ENCODE measurements around the gene CNNM3.
"Not testable (repeated sequence)": the region's sequence is repeated elsewhere in the genome, so short reads cannot be mapped to it uniquely, and the experiment has no call there.

Gene CNNM3

DNA sequence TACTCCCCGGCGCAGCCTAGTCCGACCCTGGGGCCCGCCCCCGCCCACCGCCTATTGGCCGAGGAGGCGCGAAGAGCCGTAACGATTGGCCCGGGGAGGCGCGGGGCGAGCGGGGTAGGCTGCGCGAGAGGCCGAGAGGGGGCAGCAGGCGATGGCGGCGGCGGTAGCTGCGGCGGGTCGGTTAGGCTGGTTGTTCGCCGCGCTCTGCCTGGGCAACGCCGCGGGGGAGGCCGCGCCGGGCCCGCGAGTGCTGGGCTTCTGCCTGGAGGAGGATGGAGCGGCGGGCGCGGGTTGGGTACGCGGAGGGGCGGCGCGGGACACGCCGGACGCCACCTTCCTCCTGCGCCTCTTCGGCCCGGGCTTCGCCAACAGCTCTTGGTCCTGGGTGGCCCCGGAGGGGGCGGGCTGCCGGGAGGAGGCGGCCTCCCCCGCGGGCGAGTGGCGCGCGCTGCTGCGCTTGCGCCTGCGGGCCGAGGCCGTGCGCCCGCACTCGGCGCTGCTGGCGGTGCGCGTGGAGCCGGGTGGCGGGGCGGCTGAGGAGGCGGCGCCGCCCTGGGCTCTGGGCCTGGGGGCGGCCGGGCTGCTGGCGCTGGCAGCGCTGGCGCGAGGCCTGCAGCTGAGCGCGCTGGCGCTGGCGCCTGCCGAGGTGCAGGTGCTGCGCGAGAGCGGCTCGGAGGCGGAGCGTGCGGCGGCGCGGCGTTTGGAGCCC, at the start of gene CNNM3:
CNNM3 (plus strand) TSS at position 142 of the 709 bp plus-strand sequence; CDS start at position 152, 10 bp downstream.
- DNase-seq (ENCODE audit: low read depth in 2 of 2), result peak; percentile 91 to 92

DNA sequence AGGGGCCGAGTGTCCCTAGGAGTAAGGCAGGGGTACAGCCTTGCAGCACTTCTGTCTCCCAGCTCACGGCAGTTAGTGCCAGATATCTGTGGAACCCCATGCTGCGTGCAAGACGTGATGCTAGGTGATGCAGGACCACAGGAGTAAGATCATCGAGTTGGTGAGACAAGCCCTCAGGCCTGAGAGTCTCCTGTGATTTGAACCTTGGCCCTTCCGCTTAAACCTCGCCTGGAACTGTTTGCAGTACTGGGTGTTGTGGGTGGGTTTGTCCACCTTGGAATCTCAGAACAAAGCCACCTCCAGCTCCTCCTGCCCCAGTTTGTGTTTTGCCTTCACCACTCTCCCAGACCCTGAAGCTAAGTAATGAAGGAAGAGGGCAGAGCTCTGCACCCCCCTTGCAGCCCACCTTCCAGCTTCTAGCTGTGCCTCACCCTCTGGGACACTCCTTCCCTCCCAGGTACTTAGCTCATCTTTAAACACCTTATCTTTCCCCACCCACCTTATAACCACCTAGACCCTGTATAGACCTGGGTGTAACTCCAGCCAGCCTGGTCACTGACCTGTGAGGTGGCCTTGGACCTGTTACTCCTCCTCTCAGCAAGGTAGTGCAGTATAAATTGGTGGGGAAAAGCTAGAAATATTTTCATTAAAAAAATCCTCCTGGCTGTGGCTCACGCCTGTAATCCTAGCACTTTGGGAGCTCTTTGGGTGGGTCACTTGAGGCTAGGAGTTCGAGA, 48.8 kb upstream of the CNNM3 start:
- no peak for DNase-seq (ENCODE audit: low read depth in 2 of 2)

DNA sequence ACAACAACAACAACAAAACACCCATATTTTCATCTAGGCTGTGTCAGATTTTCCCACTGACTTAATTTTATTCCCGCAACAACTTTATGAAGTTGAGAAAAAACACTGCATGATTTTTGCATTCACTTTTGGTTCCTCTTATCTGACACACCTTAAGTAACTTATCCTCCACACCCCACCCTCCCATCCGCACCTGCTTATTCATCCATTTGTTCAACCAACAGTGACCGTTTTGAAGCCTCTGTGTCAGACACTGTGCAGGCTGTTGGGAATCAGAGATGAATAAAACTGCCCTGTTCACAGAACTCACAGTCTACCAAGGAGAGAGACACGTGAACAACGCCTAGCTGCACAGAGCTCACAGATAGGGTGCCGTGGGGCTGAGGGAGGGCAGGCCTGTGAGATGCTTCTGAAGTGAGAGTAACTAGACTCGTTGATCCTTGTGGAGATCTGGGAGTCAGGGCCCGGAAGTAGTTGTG, 47.9 kb upstream of the CNNM3 start:
- no peak for DNase-seq (ENCODE audit: low read depth in 2 of 2)

DNA sequence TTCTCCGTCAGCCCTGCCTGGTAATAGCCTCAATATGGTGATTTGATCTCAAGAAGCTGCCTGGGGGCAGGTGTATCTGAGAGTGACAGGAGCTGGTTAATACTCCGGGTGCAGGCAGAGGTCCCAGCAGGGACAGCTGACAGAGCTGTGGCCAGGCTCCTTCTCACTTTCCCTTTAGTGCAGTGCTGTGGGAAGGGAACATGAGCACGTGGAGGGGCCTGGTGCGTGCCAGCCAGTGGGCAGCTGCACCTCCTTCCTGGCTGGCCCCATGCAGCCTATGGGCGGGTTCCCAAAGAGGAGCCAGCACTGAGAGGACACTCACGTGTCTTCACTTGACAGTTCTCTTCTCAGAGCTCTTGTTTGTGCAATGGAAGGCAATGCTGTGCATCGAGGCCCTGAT, 46.3 kb upstream of the CNNM3 start:
- DNase-seq (ENCODE audit: low read depth in 2 of 2), result no peak

DNA sequence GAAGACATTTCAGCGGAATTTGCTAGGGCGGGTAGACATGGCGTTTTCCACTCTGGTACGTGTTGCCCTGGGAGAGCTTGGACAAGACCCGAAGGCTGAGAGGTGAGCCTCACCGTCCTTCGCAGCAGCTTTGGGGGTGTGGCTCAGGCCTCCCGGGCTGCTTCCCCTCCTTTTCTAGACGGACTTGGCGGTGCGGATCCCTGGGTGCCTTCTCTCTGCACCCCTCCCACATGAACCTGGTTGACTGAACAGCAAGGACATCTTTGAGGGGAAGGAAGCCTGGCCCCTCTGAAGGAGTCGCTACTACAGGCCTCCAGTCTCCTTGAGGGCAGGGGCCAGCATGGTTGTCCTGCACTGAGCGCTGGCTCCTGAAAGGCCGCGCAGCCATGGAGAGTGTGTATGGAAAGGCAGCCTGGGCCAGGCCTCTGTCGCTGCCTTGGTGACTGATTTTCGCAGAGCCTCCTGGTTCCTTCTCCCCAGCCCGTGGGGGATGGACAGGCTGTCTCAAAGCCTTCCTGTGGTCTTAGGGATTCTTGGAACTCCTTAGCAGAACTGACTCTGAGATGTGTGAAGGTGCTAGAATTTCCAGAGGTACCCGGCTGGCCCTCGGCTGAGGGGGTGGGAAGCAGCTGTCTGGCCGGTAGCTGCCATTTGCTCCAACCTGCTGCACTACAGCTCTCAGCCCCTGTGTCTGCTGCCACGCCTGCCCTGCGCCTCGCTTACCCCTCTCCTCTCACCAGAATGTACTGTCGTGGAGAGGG, 45.4 kb upstream of the CNNM3 start:
- no peak for DNase-seq (ENCODE audit: low read depth in 2 of 2)

DNA sequence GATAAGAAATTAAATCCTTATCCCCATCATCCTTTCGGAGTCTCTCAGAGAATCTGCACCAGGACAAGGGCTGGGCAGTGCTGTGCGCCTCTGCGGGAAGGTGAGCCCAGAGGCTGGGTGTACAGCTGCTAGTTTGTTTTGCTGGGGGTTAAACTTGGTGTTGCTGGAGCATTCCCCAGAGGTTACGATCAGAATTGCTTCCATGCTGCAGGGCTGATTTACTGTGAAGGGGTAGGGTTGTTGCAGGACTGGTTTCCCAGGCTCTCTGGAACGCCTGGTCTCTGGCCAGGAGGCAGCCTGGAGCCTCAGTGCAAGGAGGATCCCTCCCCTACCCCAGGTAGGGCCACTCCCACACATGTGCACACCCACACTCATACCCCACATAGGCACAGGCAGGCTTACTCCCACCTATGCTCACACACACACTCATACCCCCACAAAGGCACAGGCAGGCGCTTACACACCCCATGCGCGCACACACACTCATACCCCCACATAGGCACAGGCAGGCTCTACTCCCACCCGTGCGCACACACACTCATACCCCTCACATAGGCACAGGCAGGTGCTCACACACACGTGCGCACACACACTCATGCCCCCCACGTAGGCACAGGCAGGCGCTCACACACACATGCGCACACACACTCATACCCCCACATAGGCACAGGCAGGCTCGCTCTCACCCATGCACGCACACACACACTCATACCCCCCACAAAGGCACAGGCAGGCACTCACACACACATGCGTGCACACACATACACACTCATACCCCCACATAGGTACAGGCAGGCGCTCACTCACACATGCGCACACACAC, 44.1 kb upstream of the CNNM3 start:
- no peak for DNase-seq (ENCODE audit: low read depth in 2 of 2)

DNA sequence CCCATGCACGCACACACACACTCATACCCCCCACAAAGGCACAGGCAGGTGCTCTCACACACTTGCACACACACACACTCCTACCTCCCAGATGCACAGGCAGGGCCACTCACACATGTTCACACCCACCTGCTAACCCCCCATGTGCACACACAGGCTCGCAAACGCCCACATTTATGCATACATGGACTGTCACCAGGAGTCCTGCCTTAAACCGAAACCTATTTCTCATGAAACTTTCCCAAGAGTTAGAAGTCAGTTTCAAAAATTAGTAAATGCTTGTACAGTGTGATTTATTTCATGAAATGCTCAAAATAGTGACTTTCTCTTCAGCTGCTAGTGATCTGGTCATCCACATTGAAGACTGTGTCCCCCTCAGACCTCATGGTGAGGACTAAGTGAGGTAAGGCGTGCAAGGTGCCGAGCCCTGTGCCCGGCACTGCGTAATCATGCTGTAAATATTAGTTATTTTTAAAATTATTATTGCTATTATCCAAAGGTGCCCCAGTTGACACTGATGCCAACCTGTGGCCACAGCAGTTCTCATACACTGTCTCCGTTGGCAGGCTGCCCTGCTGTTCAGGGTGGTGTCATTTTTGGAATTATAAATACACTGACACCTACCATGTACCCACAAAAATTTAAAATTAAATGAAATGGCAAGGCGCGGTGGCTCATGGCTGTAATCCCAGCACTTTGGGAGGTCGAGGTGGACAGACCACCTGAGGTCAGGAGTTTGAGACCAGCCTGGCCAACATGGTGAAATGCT, 43.0 kb upstream of the CNNM3 start:
- DNase-seq (ENCODE audit: low read depth in 2 of 2), result no peak

DNA sequence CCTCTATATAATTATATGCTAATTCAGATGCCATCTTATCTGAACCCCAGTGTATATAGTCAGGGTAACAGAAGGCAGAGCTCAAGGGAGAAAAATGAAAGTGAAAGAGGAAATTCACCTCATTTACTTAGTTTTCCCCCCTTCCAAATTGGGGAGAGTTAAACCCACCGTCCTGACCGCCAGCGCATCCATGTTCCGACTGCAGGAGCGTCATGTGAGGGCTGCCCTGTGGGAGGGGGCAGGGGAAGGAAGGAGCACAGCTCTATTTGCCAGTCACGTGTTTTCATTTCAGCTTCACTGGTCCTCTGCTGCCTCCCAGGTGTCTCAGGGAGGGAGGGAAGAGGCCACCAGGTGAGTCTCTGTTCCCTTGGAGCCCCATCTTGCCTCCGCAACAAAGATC, 42.1 kb upstream of the CNNM3 start:
- no peak for DNase-seq (ENCODE audit: low read depth in 2 of 2)

DNA sequence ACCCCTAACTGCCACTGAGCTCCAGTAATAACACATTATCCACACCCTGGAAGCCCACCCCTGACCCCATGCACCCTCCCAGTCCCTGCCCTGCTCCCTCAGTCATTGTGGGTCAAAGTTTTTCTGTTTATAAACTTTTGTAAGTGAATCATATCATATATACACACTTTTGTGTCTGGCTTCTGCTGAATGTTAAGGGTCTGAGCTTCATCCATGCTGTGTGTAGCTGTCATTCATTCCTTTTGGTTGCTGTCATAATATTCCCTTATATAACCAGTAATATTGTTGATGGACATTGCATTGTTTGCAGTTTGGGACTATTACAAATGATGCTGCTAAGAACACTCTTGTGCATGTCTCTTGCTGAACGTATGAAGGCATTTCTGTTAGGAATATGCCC, 40.9 kb upstream of the CNNM3 start:
- DNase-seq (ENCODE audit: low read depth in 2 of 2), result no peak

DNA sequence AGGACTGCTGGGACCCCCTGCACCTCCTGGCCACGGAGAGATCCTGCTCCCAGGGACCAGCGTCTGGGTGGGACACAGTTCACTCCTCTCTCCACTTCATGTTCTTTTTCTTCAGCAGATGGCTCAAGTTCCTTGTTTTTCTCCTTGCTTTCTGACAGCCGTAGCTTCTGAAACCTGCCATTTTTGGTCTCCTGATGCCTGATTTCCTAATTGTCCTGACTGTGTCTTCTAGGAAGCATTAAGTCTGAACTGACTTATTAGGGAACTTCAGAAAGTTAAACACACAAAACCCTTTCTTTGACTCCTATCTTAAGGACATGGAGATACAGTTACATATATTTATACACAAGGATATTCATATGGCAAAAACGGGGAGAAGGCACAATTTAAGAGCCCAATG, 32.7 kb upstream of the CNNM3 start:
- DNase-seq (ENCODE audit: low read depth in 2 of 2), result no peak

DNA sequence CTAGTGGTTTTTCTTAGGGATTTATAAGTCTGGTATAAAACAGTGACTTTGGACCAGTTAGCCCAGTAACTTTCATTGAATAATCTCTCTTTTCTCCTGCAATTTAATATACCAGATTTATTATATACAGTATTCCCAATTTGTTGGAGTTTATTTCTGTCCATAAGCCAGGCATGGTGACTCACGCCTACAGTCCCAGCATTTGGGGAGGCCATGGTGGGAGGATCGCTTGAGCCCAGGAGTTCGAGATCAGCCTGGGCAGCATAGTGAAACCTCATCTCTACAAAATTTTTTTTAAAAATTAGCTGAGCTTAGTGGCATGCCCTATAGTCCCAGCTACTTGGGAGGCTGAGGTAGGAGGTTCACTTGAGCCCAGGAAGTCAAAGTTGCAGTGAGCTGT, 28.7 kb upstream of the CNNM3 start:
- no peak for DNase-seq (ENCODE audit: low read depth in 2 of 2)

DNA sequence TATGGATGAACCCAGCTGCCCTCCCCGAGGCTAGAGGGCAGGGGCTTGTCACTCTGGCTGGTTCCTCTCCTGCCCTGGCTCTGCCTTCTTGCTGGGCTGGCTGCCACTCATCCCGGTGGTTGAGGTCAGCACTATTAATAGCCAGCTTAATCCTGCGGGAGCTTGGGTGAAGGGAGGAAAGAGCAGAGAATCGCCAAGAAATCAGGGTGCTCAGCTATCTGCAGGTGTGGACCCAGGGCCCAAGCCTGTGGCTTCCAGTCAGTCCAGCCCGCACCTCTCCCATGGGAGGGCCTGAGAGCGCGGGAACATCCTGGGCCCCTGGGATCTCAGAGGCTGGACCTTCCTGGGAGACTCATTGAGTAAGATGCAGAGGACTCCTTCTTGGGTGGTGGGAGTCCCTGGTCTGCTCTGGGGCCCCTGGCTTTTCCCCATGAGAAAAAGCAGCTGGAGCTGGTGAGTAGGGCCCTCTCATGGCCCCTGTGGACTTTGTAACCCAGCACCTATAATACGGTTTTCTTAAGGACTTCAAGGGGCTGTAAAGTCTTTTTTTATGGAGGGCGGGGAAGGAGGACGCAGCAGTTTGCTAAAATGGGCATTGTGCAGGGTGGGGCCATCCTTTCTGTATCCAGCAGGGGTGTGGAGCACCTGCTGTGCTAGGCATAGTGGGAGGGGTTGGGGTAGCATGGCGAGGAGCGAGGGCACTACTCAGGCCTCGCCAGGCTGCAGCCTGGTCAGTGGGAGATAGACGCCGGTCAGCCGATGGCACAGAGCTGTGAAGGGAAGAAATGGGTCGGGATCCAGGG, 27.4 kb upstream of the CNNM3 start:
- no peak for DNase-seq (ENCODE audit: low read depth in 2 of 2)

DNA sequence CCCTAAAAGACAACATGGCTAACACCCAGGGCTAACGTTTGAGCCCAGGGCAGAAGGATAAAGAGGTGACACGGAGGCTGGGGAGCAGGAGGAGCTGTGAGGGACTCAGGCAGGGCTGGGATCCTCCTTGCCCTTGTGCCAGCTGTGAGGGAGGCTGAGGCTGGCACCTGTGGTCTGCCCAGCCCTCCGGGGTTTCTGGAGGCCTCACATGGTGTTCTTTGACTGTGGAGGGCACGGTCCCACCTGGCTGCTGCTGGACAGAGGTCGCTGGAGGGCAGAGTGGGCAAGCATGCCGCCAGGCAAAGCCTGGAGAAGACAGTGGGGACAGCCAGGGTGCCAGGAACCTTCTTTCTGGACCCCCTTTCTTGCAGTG, 26.8 kb upstream of the CNNM3 start:
- no peak for DNase-seq (ENCODE audit: low read depth in 2 of 2)

DNA sequence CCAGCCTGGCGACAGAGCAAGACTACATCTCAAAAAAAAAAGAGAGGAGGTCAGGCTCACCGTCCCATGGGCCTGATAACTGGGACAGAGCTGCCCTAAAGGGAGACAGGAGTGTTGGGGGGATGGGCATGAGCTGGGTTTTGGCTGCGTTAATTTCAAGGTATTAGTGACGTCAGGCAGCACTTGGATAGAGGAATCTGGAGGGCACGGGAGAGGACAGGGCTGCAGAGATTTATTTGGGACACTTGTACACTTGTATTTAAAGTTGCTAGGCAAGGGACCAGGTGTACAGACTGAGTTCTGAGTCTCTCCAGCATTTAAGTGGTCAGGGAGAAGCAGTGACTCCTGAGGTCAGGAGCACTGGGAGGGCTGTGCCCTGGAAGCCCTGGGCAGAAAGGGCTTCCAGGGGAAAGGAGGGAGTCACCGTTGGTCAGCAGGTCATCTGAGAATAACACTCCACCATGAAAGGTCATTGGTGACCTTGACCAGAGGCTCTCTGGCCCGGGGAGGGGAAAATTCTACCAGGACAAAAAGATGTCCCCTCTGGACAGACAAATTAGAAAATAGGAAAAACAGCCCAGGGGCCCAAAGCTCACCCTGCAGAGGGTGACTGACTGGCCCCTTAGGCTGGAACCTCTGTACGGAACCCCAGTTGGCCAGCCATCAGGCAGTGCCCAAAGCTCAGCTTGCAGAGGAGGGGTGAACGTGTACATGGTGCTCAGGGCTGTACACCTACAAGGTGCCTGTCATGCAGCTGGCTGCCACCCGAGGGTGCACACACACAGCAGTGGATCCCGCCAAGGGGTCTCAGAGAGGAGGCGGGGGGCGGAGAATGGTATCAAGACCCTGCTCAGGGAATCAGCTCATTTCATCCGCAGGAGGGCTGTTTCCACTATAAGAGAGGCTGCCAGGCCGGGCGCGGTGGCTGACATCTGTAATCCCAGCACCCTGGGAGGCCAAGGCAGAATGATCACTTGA, 23.0 kb upstream of the CNNM3 start:
- DNase-seq (ENCODE audit: low read depth in 2 of 2), result no peak

DNA sequence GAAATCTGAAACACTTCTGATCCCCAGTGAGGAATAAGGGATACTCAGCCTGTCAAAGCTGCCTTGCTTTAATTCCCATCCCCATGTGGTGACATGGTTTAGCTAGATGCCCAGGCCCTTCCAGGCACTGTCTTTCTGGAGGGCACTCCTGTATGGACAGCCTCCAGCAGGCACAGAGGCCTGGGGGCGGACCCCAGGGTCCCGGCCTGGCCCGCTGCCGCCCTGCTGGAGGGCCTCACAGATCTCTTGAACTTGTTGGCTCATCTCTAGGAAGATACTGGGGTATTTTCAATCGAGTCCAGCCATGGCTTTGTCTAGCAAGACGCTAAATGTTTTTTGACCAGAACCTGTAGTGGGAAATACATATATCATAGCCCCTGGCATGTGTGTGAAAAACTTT, 21.0 kb upstream of the CNNM3 start:
- DNase-seq (ENCODE audit: low read depth in 2 of 2), result no peak

DNA sequence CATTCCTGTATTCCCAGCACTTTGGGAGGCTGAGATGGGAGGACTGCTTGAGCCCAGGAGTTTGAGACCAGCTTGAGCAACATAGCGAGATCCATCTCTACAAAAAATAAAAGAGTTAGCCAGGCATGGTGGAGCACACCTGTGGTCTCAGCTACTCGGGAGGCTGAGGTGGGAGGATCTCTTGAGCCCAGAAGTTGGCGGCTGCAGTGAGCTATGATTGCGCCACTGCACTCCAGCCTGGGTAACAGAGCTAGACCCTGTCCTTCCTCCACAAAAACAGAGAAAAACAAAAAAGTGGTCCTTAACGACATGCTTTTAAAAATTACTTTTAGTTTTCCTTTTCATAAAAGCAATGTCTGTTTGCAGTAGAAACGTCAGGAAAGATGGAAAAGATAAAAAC, 19.6 kb upstream of the CNNM3 start:
- DNase-seq (ENCODE audit: low read depth in 2 of 2), result not testable (repeated sequence)

DNA sequence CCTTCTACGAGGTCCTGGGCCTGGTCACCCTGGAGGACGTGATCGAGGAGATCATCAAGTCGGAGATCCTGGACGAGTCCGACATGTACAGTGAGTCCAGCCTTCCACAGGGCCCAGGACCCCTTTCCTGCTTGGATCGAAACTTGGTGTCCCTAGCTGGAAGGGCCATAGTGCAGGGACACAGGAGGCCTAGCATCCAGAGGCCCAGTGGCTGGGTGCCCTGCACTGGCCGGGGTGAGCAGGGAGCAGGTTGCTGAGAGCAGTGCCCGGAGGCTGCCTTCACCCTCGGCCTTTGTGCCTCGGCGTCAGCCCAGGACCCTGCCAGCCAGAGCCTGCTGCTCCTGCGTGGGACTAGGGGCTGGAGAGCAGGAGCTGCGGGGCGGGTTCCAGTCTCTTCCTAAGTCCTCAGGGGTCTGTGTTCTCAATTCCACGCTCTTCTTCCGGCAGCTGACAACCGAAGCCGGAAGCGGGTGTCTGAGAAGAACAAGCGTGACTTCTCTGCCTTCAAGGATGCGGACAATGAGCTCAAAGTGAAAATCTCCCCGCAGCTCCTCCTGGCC, 18.9 kb upstream of the CNNM3 start:
- no peak for DNase-seq (ENCODE audit: low read depth in 2 of 2)

DNA sequence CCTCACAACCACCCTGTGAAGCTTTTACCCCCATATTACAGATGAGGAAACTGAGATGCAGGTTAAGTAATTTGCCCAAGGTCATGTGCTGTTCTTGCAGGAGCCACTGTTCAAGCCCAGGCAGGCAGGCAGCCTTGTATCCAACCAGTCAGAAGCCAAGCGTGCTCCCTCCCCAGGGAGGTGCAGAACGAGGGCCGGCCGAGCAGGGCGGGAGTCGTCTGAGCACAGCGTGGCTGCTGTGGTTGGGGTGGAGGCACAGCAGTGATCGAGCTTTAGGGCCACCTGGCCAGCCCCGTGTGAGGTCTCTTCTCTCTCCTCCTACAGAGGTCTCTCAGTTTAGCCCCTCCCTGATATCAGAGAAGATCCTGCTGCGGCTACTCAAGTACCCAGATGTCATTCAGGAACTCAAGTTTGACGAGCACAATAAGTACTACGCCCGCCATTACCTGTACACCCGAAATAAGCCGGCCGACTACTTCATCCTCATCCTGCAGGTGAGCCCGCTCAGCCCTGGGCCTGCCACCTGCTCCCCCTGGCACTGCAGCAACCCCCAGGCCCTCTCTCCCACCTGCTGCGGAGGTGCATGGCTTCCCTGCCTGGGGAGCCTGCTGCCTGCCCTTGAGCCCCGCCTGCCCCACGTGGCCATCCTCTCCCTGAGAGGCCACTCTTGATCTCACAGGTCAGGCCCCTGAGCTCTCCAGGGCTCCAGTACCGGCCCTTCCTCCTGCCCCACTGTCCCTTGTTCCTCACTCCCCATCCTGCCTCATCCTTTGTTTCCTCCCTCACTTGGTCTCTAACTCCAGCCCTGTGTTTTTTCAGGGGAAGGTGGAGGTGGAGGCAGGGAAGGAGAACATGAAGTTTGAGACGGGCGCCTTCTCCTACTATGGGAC, 17.1 kb upstream of the CNNM3 start:
- DNase-seq (ENCODE audit: low read depth in 2 of 2), result no peak
